Loucy (cell line): ENCODE measurements around the gene TAF3.

ENCODE experiments used
- CTCF ChIP-seq: fragments of 200-600 bp; sonication (generic); conservative IDR thresholded peaks from 2 replicates; pipeline ENCODE4 v1.5.1; 2014; ENCODE audit warnings: mild to moderate bottlenecking, antibody characterized with exemption, low read length
- EZH2phosphoT487 ChIP-seq: fragments of 200-600 bp; IDR thresholded peaks from 2 replicates; pipeline ENCODE4 v1.6.1; 2018; ENCODE audit warnings: antibody characterized with exemption, mild to moderate bottlenecking, moderate library complexity, borderline replicate concordance

GRCh38 chr10:8043569-8044306, 225.4 kb downstream of the TAF3 start:
- TF ChIP-seq CTCF (no peak), EZH2phosphoT487 (no peak)
